HG02588 (cell line): ENCODE results near the gene PRDM9.
"Not testable (repeated sequence)": the region's sequence is repeated elsewhere in the genome, so short reads cannot be mapped to it uniquely, and the experiment has no call there.

Experiments
- ATAC-seq: cut with Tn5 transposase; IDR thresholded peaks from one replicate; pipeline ENCODE4 v1.9.1; 2021; ENCODE audit warnings: mild to moderate bottlenecking, moderate library complexity; ENCODE audit not compliant: unreplicated experiment

The PRDM9 gene

GRCh38 chr5:23527216-23527920 lies 20.0 kb downstream of the PRDM9 start:
- not testable (repeated sequence) for ATAC-seq

- ATAC-seq: no peak
These were observed 21.3 kb downstream of the PRDM9 start for GRCh38 chr5:23528677-23529076.

GRCh38 chr5:23530571-23530970 lies 23.2 kb downstream of the PRDM9 start:
- no peak for ATAC-seq

GRCh38 chr5:23571059-23571458 lies 63.6 kb downstream of the PRDM9 start:
- no peak for ATAC-seq
